GM23338 (cell line): Measurements from ENCODE around the gene EIF3K.

Source experiments
- ZNF331 ChIP-seq: fragments of 250-450 bp; sonication (Bioruptor Pico); IDR thresholded peaks from 2 replicates; pipeline ENCODE4 v1.5.0; 2020; ENCODE audit warnings: low read depth, mild to moderate bottlenecking, moderate library complexity
- TF ChIP-seq, protein P1 (sequence below), 2 experiments: fragments of 200-600 bp in 1 of 2; sonication (generic) in 1 of 2; conservative IDR thresholded peaks; 2 replicates each; pipeline versions ENCODE4 v1.5.1 to v1.6.1; 2016 to 2017; ENCODE audit warnings: antibody characterized with exemption in 2 of 2, low read depth in 2 of 2, mild to moderate bottlenecking in 2 of 2, moderate library complexity in 1 of 2

DNA sequence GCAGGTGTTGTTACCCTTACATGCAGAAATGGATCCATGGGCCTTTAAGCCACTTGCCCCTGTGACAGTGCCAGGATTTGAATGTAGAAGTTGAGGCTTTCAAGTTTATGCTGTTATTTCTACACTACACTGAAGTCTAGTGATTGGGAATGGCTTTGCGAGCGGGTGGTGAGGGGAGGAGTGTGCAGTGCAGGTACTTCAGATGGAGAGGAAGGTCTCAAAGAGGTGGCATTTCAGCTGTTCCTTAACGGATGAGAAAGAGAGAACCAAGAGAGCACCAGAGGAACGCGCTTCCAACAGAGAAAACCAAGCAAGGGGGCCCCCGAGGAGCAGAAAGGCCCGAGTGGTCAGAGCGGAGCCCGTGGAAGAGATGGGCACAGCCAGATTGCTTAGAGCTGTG, 41.7 kb downstream of the EIF3K start:
- TF ChIP-seq ZNF331, result no peak
- TF ChIP-seq, protein P1, sequence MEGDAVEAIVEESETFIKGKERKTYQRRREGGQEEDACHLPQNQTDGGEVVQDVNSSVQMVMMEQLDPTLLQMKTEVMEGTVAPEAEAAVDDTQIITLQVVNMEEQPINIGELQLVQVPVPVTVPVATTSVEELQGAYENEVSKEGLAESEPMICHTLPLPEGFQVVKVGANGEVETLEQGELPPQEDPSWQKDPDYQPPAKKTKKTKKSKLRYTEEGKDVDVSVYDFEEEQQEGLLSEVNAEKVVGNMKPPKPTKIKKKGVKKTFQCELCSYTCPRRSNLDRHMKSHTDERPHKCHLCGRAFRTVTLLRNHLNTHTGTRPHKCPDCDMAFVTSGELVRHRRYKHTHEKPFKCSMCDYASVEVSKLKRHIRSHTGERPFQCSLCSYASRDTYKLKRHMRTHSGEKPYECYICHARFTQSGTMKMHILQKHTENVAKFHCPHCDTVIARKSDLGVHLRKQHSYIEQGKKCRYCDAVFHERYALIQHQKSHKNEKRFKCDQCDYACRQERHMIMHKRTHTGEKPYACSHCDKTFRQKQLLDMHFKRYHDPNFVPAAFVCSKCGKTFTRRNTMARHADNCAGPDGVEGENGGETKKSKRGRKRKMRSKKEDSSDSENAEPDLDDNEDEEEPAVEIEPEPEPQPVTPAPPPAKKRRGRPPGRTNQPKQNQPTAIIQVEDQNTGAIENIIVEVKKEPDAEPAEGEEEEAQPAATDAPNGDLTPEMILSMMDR (conservative IDR thresholded peaks at IDR 0.05; ENCODE audit: low read depth in 2 of 2), result no peak
